ENCODE data around the gene TSPAN9. TPM values are rescaled to one million over a fixed set of nuclear protein-coding genes. Genes with fewer than 3 reads are reported as not detected.

TSPAN9 gene
- total RNA-seq, 1 donor from 2014 or later, result 23.8 TPM

GRCh38 chr12:3141339-3142321 is 64.5 kb downstream of the TSPAN9 start:
- H3K27me3 Mint-ChIP-seq (ENCODE audit: low read depth), result no peaks in the 10 kb centered on the region
- no peak for DNase-seq (ENCODE audit: low read depth, low spot score)
- peak overlapping the region; percentile 35 for H3K27ac Mint-ChIP-seq (ENCODE audit: unreplicated experiment)
- H3K4me1 Mint-ChIP-seq, result peaks cover 24% of the 10 kb centered on the region
- no peak overlapping the region for H3K4me3 Mint-ChIP-seq
- H3K36me3 Mint-ChIP-seq (ENCODE audit: low read depth), result no peaks in the 10 kb centered on the region
- peak; percentile 24 for TF ChIP-seq CTCF (conservative IDR thresholded peaks at IDR 0.05)
- no peaks in the 10 kb centered on the region for H3K9me3 Mint-ChIP-seq

- DNase-seq (ENCODE audit: low read depth, low spot score), result no peak
- TF ChIP-seq CTCF (conservative IDR thresholded peaks at IDR 0.05), result no peak
- Mint-ChIP-seq H3K36me3 (ENCODE audit: low read depth) (no peaks in the 10 kb centered on the region), H3K27ac (ENCODE audit: unreplicated experiment) (peak overlapping the region; percentile 54), H3K4me1 (peaks cover 21% of the 10 kb centered on the region), H3K9me3 (no peaks in the 10 kb centered on the region), H3K4me3 (no peak overlapping the region), H3K27me3 (ENCODE audit: low read depth) (no peaks in the 10 kb centered on the region)
Measured at GRCh38 chr12:3142386-3142785, 65.2 kb downstream of the TSPAN9 start.

- no peak for DNase-seq (ENCODE audit: low read depth, low spot score)
- H3K36me3 Mint-ChIP-seq (ENCODE audit: low read depth), result no peaks in the 10 kb centered on the region
- TF ChIP-seq CTCF (conservative IDR thresholded peaks at IDR 0.05), result no peak
- no peak overlapping the region for H3K27ac Mint-ChIP-seq (ENCODE audit: unreplicated experiment)
- no peak overlapping the region for H3K4me3 Mint-ChIP-seq
- no peaks in the 10 kb centered on the region for H3K27me3 Mint-ChIP-seq (ENCODE audit: low read depth)
- H3K4me1 Mint-ChIP-seq, result peaks cover 13% of the 10 kb centered on the region
- H3K9me3 Mint-ChIP-seq, result no peaks in the 10 kb centered on the region
Measured at GRCh38 chr12:3144495-3144894, 67.3 kb downstream of the TSPAN9 start.

- Mint-ChIP-seq H3K36me3 (ENCODE audit: low read depth) (no peaks in the 10 kb centered on the region), H3K9me3 (no peaks in the 10 kb centered on the region), H3K4me3 (no peak overlapping the region), H3K27ac (ENCODE audit: unreplicated experiment) (no peak overlapping the region), H3K4me1 (peaks cover 13% of the 10 kb centered on the region), H3K27me3 (ENCODE audit: low read depth) (no peaks in the 10 kb centered on the region)
- no peak for TF ChIP-seq CTCF (conservative IDR thresholded peaks at IDR 0.05)
- no peak for DNase-seq (ENCODE audit: low read depth, low spot score)
Measured at GRCh38 chr12:3145033-3145432, 67.9 kb downstream of the TSPAN9 start.

- Mint-ChIP-seq H3K9me3 (no peaks in the 10 kb centered on the region), H3K27me3 (ENCODE audit: low read depth) (no peaks in the 10 kb centered on the region), H3K36me3 (ENCODE audit: low read depth) (no peaks in the 10 kb centered on the region), H3K4me1 (peaks cover 13% of the 10 kb centered on the region), H3K4me3 (no peak overlapping the region), H3K27ac (ENCODE audit: unreplicated experiment) (no peak overlapping the region)
- no peak for TF ChIP-seq CTCF (conservative IDR thresholded peaks at IDR 0.05)
- no peak for DNase-seq (ENCODE audit: low read depth, low spot score)
Measured at GRCh38 chr12:3145546-3146310, 68.5 kb downstream of the TSPAN9 start.

Data from neural crest cell (in vitro differentiated cells).